ENCODE measurements around the gene SLX4.
"Not testable (repeated sequence)": the region's sequence is repeated elsewhere in the genome, so short reads cannot be mapped to it uniquely, and the experiment has no call there.

- not testable (repeated sequence) for TF ChIP-seq CREB5 (CRISPR knock-in tag; IDR thresholded peaks at IDR 0.05; ENCODE audit: low read depth); CSDC2 (CRISPR knock-in tag; IDR thresholded peaks at IDR 0.05); GLIS3 (CRISPR knock-in tag; IDR thresholded peaks at IDR 0.05); ZFP3 (CRISPR knock-in tag; IDR thresholded peaks at IDR 0.05); PPARA (CRISPR knock-in tag; IDR thresholded peaks at IDR 0.05; ENCODE audit: borderline replicate concordance); PATZ1 (CRISPR knock-in tag; IDR thresholded peaks at IDR 0.05; ENCODE audit: borderline replicate concordance); ZFP30 (CRISPR knock-in tag; IDR thresholded peaks at IDR 0.05); ARNTL (CRISPR knock-in tag; IDR thresholded peaks at IDR 0.05; ENCODE audit: borderline replicate concordance, low read depth); TOX (CRISPR knock-in tag; IDR thresholded peaks at IDR 0.05; ENCODE audit: borderline replicate concordance); RARB (CRISPR knock-in tag; IDR thresholded peaks at IDR 0.05); ZNF565 (CRISPR knock-in tag; conservative IDR thresholded peaks at IDR 0.05; ENCODE audit: low read depth); ZNF70 (CRISPR knock-in tag; IDR thresholded peaks at IDR 0.05); ISL1 (CRISPR knock-in tag; IDR thresholded peaks at IDR 0.05)
- TF ChIP-seq, protein P1, sequence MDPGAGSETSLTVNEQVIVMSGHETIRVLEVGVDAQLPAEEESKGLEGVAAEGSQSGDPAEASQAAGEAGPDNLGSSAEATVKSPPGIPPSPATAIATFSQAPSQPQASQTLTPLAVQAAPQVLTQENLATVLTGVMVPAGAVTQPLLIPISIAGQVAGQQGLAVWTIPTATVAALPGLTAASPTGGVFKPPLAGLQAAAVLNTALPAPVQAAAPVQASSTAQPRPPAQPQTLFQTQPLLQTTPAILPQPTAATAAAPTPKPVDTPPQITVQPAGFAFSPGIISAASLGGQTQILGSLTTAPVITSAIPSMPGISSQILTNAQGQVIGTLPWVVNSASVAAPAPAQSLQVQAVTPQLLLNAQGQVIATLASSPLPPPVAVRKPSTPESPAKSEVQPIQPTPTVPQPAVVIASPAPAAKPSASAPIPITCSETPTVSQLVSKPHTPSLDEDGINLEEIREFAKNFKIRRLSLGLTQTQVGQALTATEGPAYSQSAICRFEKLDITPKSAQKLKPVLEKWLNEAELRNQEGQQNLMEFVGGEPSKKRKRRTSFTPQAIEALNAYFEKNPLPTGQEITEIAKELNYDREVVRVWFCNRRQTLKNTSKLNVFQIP (CRISPR knock-in tag; IDR thresholded peaks at IDR 0.05; ENCODE audit: borderline replicate concordance, low read depth) = not testable (repeated sequence)
Measured at GRCh38 chr16:3656160-3656490, 44.7 kb upstream of the SLX4 start.
